IMR-90 (cell line): Measurements from ENCODE around the gene GRIA4. TPM values are rescaled to one million over a fixed set of nuclear protein-coding genes. Genes with fewer than 3 reads are reported as not detected.

Experiments used
- ATAC-seq: fragments of 200-7000 bp; cut with Tn5 transposase; 2 replicates; pipeline ENCODE4 v1.9.1; 2020; ENCODE audit warnings: low read depth, mild to moderate bottlenecking, moderate library complexity
- BruUV-seq: library from RNA; stranded (reverse); fragments of 400-500 nt; replicated peaks from 2 replicates; lab custom pipeline; 2021; lab: Mats Ljungman, UMichigan
- CTCF ChIA-PET: fragments of 300-600 bp; formaldehyde crosslinking; extraction: SDS; loops from one replicate; lab custom pipeline; 2021; ENCODE audit warnings: antibody characterized with exemption; lab: Yijun Ruan, JAX
- POLR2A ChIA-PET: fragments of 300-600 bp; sonication (Branson Sonifier 250); formaldehyde crosslinking; loops from one replicate; lab custom pipeline; 2022; ENCODE audit warnings: antibody characterized with exemption; ENCODE audit not compliant: unreplicated experiment; lab: Charles Lee
- DNase-seq: peaks from one replicate; pipeline ENCODE4 v3.0.0; 2013
- H2AFZ ChIP-seq: replicated peaks from 2 replicates; pipeline ENCODE3; 2013; ENCODE audit warnings: low read length, mild to moderate bottlenecking; ENCODE audit not compliant: poor library complexity
- H2AK5ac ChIP-seq: 2 replicates; pipeline ENCODE4 v1.6.1; 2013; ENCODE audit warnings: low read depth, low read length, inconsistent platforms
- H2AK9ac ChIP-seq: replicated peaks from 2 replicates; pipeline ENCODE3; 2013; ENCODE audit warnings: mild to moderate bottlenecking, low read depth, low read length, moderate library complexity; ENCODE audit not compliant: poor library complexity
- H2BK120ac ChIP-seq: 2 replicates; pipeline ENCODE4 v1.6.1; 2013; ENCODE audit warnings: low read depth, low read length, inconsistent platforms
- H2BK15ac ChIP-seq: 3 replicates; pipeline ENCODE4 v1.6.1; 2013; ENCODE audit warnings: low read depth, low read length, inconsistent platforms
- H2BK20ac ChIP-seq: 2 replicates; pipeline ENCODE4 v1.6.1; 2013; ENCODE audit warnings: low read depth, mild to moderate bottlenecking, inconsistent platforms, low read length, moderate library complexity
- H2BK5ac ChIP-seq: 2 replicates; pipeline ENCODE4 v1.6.1; 2013; ENCODE audit warnings: mild to moderate bottlenecking, low read depth, low read length, inconsistent platforms; ENCODE audit not compliant: poor library complexity, severe bottlenecking
- H3K14ac ChIP-seq: replicated peaks from 2 replicates; pipeline ENCODE4 v1.6.1; 2013; ENCODE audit warnings: low read depth, low read length, inconsistent platforms
- H3K18ac ChIP-seq: 2 replicates; pipeline ENCODE4 v1.6.1; 2013; ENCODE audit warnings: low read depth, low read length, control low read depth
- H3K23ac ChIP-seq: 2 replicates; pipeline ENCODE4 v1.6.1; 2013; ENCODE audit warnings: low read depth, low read length, inconsistent platforms
- H3K27ac ChIP-seq: 2 replicates; pipeline ENCODE4 v1.5.1; 2013; ENCODE audit warnings: mild to moderate bottlenecking, control low read depth, low read length; ENCODE audit not compliant: insufficient read depth
- H3K27me3 ChIP-seq: 2 replicates; pipeline ENCODE4 v1.6.1; 2013; ENCODE audit warnings: low read length; ENCODE audit not compliant: control insufficient read depth, insufficient read depth
- H3K36me3 ChIP-seq: 2 replicates; pipeline ENCODE4 v1.6.1; 2013; ENCODE audit warnings: low read length, mixed read lengths; ENCODE audit not compliant: control insufficient read depth, insufficient read depth
- H3K4ac ChIP-seq: 2 replicates; pipeline ENCODE4 v1.6.1; 2013; ENCODE audit warnings: low read depth, low read length, inconsistent platforms
- H3K4me1 ChIP-seq: 2 replicates; pipeline ENCODE4 v1.6.1; 2013; ENCODE audit warnings: low read length, mixed read lengths; ENCODE audit not compliant: control insufficient read depth, insufficient read depth
- H3K4me2 ChIP-seq: 2 replicates; pipeline ENCODE4 v1.6.1; 2013; ENCODE audit warnings: low read depth, mild to moderate bottlenecking, control low read depth, low read length, moderate library complexity
- H3K4me3 ChIP-seq: 2 replicates; pipeline ENCODE4 v1.5.1; 2013; ENCODE audit warnings: low read depth, mild to moderate bottlenecking, control low read depth, low read length, moderate library complexity; ENCODE audit not compliant: insufficient read depth
- H3K56ac ChIP-seq: 2 replicates; pipeline ENCODE4 v1.6.1; 2013; ENCODE audit warnings: low read length, inconsistent platforms; ENCODE audit not compliant: insufficient read depth; ENCODE audit errors: extremely low read depth
- H3K79me1 ChIP-seq, 2 experiments: 2 replicates each; pipeline ENCODE4 v1.6.1; 2013; ENCODE audit warnings: low read length in 2 of 2, inconsistent platforms in 1 of 2, low read depth in 1 of 2
- H3K9ac ChIP-seq: 2 replicates; pipeline ENCODE4 v1.6.1; 2013; ENCODE audit warnings: low read depth, low read length, control low read depth
- H3K9me1 ChIP-seq: 2 replicates; pipeline ENCODE4 v1.6.1; 2013; ENCODE audit warnings: low read length, inconsistent platforms; ENCODE audit not compliant: insufficient read depth
- H3K9me3 ChIP-seq: 2 replicates; pipeline ENCODE4 v1.6.1; 2013; ENCODE audit warnings: low read length; ENCODE audit not compliant: control insufficient read depth, insufficient read depth
- H4K20me1 ChIP-seq: 2 replicates; pipeline ENCODE4 v1.6.1; 2013; ENCODE audit warnings: low read length, inconsistent platforms; ENCODE audit not compliant: insufficient read depth
- H4K5ac ChIP-seq: 2 replicates; pipeline ENCODE4 v1.6.1; 2013; ENCODE audit warnings: mild to moderate bottlenecking, low read depth, low read length, control low read depth
- H4K8ac ChIP-seq, 2 experiments: 2 replicates each; pipeline ENCODE4 v1.6.1; 2013; ENCODE audit warnings: low read depth in 2 of 2, low read length in 2 of 2, control low read depth in 1 of 2, inconsistent platforms in 1 of 2
- H4K91ac ChIP-seq: 2 replicates; pipeline ENCODE4 v1.6.1; 2013; ENCODE audit warnings: low read depth, low read length, inconsistent platforms; ENCODE audit not compliant: insufficient read depth
- BHLHE40 ChIP-seq: fragments of 150-350 bp; IDR thresholded peaks from 2 replicates; pipeline ENCODE4 v1.6.1; 2016; ENCODE audit warnings: mild to moderate bottlenecking, low read depth, low read length
- MAFK ChIP-seq: IDR thresholded peaks from 2 replicates; pipeline ENCODE4 v1.6.1; 2012; ENCODE audit warnings: low read depth, low read length, improper control_type of control experiment
- MXI1 ChIP-seq: IDR thresholded peaks from 2 replicates; pipeline ENCODE4 v1.6.1; 2012; ENCODE audit warnings: low read depth, mild to moderate bottlenecking, low read length, moderate library complexity, borderline replicate concordance
- POLR2A ChIP-seq: IDR thresholded peaks from 2 replicates; pipeline ENCODE4 v1.6.1; 2012; ENCODE audit warnings: mild to moderate bottlenecking, low read depth, low read length
- RAD21 ChIP-seq: IDR thresholded peaks from 2 replicates; pipeline ENCODE4 v1.6.1; 2012; ENCODE audit warnings: low read length, improper control_type of control experiment
- RCOR1 ChIP-seq: IDR thresholded peaks from 2 replicates; pipeline ENCODE4 v1.6.1; 2012; ENCODE audit warnings: mild to moderate bottlenecking, low read length, improper control_type of control experiment; ENCODE audit not compliant: insufficient replicate concordance
- RFX5 ChIP-seq: IDR thresholded peaks from 2 replicates; pipeline ENCODE4 v1.8.0; 2012; ENCODE audit warnings: low read depth, mild to moderate bottlenecking, low read length, moderate library complexity
- SMC3 ChIP-seq: fragments of 150-350 bp; IDR thresholded peaks from 2 replicates; pipeline ENCODE4 v1.6.1; 2016; ENCODE audit warnings: low read depth, mild to moderate bottlenecking, antibody characterized with exemption, low read length, moderate library complexity
- dilution Hi-C: fragments of 300-500 bp; cut with HindIII; formaldehyde crosslinking; loops from one replicate; pipeline ENCODE4 v1.14.3; 2018; ENCODE audit warnings: low sequenced_read_pairs; ENCODE audit not compliant: unreplicated experiment
- in situ Hi-C: fragments of 300-500 bp; cut with MboI; formaldehyde crosslinking; loops from 3 replicates; pipeline ENCODE4 v1.14.3; 2019; ENCODE audit warnings: low sequenced_read_pairs, inconsistent platforms, mixed read lengths
- intact Hi-C: fragments of 100-400 bp; cut with micrococcal nuclease; formaldehyde crosslinking; loops from 2 replicates; pipeline ENCODE4 v1.10.0; 2022
- polyA plus RNA-seq, 3 experiments: library from polyadenylated mRNA; depleted of rRNA; stranded (reverse); fragments of >200 nt; gene quantifications; 2 replicates each; pipeline ENCODE4 v1.2.3, GENCODE V29; 2012; ENCODE audit warnings: low replicate concordance in 1 of 3
- total RNA-seq: library from RNA; depleted of rRNA; stranded (reverse); fragments of >200 nt; gene quantifications from 2 replicates; pipeline ENCODE4 v1.2.3, GENCODE V29; 2012
- TF ChIP-seq, protein P1 (sequence below): fragments of 150-350 bp; IDR thresholded peaks from 2 replicates; pipeline ENCODE4 v1.6.1; 2017; ENCODE audit warnings: mild to moderate bottlenecking, antibody characterized with exemption, low read length, low read depth
- TF ChIP-seq, protein P2 (sequence below): fragments of 150-350 bp; IDR thresholded peaks from 2 replicates; pipeline ENCODE4 v1.6.1; 2016; ENCODE audit warnings: low read depth, mild to moderate bottlenecking, low read length, moderate library complexity, borderline replicate concordance

The GRIA4 gene
- total and polyA plus RNA-seq, 2 of the 4 experiments (the other 2 are of a cell fraction): 0.36 to 1.0 TPM

DNA sequence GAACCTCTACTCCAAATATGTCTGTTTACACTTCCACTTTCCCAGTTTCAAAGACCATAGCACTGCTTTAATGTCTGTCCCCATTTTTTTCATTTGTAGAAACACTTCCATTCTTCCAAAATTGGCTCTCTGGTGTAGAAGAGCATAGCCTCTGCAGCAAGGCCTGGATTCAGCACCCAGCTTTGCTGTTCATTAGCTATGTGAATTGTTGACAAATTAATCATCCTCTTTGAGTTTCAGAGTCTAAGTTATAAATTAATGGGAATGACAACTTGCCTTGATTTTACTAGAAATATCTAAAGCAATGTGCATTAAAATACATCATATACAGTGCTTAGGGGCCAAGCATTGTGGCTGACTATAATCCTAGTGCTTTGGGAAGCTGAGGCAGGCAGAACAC lies 22.4 kb downstream of the GRIA4 start:
- DNase-seq (no peak), ATAC-seq (no peak)
- Histone ChIP-seq H4K8ac (no peak overlapping the region), H3K9me1 (no peaks in the 10 kb centered on the region), H3K27ac (no peak overlapping the region), H4K20me1 (no peaks in the 10 kb centered on the region), H4K5ac (no peak overlapping the region), H3K4me3 (no peak overlapping the region), H3K36me3 (no peaks in the 10 kb centered on the region), H3K4ac (no peak overlapping the region), H3K9ac (no peak overlapping the region), H2BK5ac (no peak overlapping the region), H2BK120ac (no peak overlapping the region), H3K27me3 (no peaks in the 10 kb centered on the region), H2AK9ac (no peak overlapping the region), H3K9me3 (no peaks in the 10 kb centered on the region), H3K14ac (no peak overlapping the region), H3K18ac (no peak overlapping the region), H2BK15ac (no peak overlapping the region), H4K91ac (no peak overlapping the region), H3K79me1 (no peaks in the 10 kb centered on the region), H2AK5ac (no peak overlapping the region), H3K4me2 (no peak overlapping the region), H3K23ac (no peak overlapping the region), H3K56ac (no peak overlapping the region), H2AFZ (no peak overlapping the region), H3K4me1 (no peaks in the 10 kb centered on the region), H2BK20ac (no peak overlapping the region)
- POLR2A ChIA-PET: no interaction called here
- CTCF ChIA-PET: no interaction called here
- dilution Hi-C loops: no loop called here
- in situ Hi-C loops: no loop called here
- TF ChIP-seq POLR2A: no peak
- no peak for TF ChIP-seq RFX5
- TF ChIP-seq MAFK: no peak
- TF ChIP-seq RAD21: no peak
- no peak for TF ChIP-seq MXI1
- TF ChIP-seq, protein P1, sequence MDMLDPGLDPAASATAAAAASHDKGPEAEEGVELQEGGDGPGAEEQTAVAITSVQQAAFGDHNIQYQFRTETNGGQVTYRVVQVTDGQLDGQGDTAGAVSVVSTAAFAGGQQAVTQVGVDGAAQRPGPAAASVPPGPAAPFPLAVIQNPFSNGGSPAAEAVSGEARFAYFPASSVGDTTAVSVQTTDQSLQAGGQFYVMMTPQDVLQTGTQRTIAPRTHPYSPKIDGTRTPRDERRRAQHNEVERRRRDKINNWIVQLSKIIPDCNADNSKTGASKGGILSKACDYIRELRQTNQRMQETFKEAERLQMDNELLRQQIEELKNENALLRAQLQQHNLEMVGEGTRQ: no peak
- no peak for TF ChIP-seq RCOR1
- no peak for TF ChIP-seq SMC3
- no peak for TF ChIP-seq BHLHE40
- TF ChIP-seq, protein P2, sequence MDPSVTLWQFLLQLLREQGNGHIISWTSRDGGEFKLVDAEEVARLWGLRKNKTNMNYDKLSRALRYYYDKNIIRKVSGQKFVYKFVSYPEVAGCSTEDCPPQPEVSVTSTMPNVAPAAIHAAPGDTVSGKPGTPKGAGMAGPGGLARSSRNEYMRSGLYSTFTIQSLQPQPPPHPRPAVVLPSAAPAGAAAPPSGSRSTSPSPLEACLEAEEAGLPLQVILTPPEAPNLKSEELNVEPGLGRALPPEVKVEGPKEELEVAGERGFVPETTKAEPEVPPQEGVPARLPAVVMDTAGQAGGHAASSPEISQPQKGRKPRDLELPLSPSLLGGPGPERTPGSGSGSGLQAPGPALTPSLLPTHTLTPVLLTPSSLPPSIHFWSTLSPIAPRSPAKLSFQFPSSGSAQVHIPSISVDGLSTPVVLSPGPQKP: no peak
- BruUV-seq: no TSS peak
- intact Hi-C loops: no loop called here
